ENCODE results near the gene ABHD11. TPM values are rescaled to one million over a fixed set of nuclear protein-coding genes. Genes with fewer than 3 reads are reported as not detected.

ABHD11 gene
- total RNA-seq, 4 donors from 2014 or later = 5.6 to 8.5 (median 6.6) TPM

DNA sequence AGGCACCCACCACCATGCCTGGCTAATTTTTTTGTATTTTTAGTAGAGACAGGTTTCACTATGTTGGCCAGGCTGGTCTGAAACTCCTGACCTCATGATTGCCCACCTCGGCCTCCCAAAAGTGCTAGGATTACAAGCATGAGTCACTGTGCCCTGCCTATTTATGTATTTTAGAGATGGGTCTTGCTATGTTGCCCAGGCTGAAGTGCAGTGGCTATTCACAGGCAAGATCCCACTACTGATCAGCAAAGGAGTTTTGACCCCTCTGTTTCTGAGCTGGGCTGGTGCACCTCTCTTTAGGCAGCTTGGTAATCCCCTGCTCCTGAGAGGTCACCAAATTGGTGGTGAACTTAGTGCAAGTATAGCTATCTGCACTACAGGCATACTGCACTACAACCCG lies 6.2 kb downstream of the ABHD11 start:
- ATAC-seq = no peak
- no CpG with 5 or more reads among the region's 2 CpGs for WGBS, 2 donors (ENCODE audit: low coverage in 1 of 2)
- H3K4me3 ChIP-seq = no peak overlapping the region
- TF ChIP-seq EP300 (IDR thresholded peaks at IDR 0.05) (no peak), POLR2AphosphoS5 (IDR thresholded peaks at IDR 0.05) (no peak), POLR2A (IDR thresholded peaks at IDR 0.05) (no peak)
- TF ChIP-seq, protein P1, sequence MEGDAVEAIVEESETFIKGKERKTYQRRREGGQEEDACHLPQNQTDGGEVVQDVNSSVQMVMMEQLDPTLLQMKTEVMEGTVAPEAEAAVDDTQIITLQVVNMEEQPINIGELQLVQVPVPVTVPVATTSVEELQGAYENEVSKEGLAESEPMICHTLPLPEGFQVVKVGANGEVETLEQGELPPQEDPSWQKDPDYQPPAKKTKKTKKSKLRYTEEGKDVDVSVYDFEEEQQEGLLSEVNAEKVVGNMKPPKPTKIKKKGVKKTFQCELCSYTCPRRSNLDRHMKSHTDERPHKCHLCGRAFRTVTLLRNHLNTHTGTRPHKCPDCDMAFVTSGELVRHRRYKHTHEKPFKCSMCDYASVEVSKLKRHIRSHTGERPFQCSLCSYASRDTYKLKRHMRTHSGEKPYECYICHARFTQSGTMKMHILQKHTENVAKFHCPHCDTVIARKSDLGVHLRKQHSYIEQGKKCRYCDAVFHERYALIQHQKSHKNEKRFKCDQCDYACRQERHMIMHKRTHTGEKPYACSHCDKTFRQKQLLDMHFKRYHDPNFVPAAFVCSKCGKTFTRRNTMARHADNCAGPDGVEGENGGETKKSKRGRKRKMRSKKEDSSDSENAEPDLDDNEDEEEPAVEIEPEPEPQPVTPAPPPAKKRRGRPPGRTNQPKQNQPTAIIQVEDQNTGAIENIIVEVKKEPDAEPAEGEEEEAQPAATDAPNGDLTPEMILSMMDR (IDR thresholded peaks at IDR 0.05) = no peak
- H3K36me3 ChIP-seq = peaks cover 0 to 23% of the 10 kb centered on the region in 2 donors
- peaks cover 0 to 21% (median 0%) of the 10 kb centered on the region in 3 donors for H3K4me1 ChIP-seq
- peaks cover 4% of the 10 kb centered on the region for H3K27me3 ChIP-seq
- H3K27ac ChIP-seq = no peak overlapping the region
- H3K9me3 ChIP-seq = no peaks in the 10 kb centered on the region

DNA sequence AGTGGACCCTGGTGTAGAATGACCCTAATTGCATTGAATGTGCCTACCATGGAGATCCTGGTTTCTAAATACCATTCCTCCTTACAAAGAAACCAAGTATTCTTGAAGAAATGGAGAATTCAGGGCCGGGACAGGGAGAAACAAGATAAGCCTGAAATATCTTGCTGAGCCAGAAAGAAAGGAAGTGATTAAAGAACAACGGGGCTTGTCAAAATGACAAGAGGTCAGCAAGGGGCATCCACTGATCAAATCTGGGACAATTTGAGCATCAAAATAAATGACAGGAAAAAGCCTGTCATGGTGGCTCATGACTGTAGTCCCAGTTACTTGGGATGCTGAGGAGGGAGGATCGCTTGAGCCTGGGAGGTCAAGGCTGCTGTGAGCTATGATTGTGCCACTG lies 8.1 kb downstream of the ABHD11 start:
- TF ChIP-seq POLR2AphosphoS5 (IDR thresholded peaks at IDR 0.05) (no peak), POLR2A (IDR thresholded peaks at IDR 0.05) (no peak), EP300 (IDR thresholded peaks at IDR 0.05) (no peak)
- TF ChIP-seq, protein P1 (IDR thresholded peaks at IDR 0.05) = no peak

GRCh38 chr7:73728551-73728950 lies 10.1 kb downstream of the ABHD11 start:
- no peaks in the 10 kb centered on the region for H3K36me3 ChIP-seq
- no peak for TF ChIP-seq POLR2A (IDR thresholded peaks at IDR 0.05)
- no peak for TF ChIP-seq POLR2AphosphoS5 (IDR thresholded peaks at IDR 0.05)
- TF ChIP-seq EP300 (IDR thresholded peaks at IDR 0.05) = no peak
- TF ChIP-seq, protein P1 (IDR thresholded peaks at IDR 0.05) = no peak
- no peaks in the 10 kb centered on the region for H3K9me3 ChIP-seq
- H3K4me1 ChIP-seq = peaks cover 0 to 6% (median 0%) of the 10 kb centered on the region in 3 donors
- H3K27ac ChIP-seq = no peak overlapping the region
- H3K27me3 ChIP-seq = peaks cover 20% of the 10 kb centered on the region
- H3K4me3 ChIP-seq = no peak overlapping the region
- ATAC-seq = no peak
- WGBS, 2 donors (ENCODE audit: low coverage in 1 of 2) = 42 to 54% methylated on average over 3 to 5 of the region's 5 CpGs

More for the DNA sequence above, 8.1 kb downstream of the ABHD11 start:
- Histone ChIP-seq H3K4me1 (peaks cover 0 to 15% (median 0%) of the 10 kb centered on the region in 3 donors), H3K4me3 (no peak overlapping the region), H3K27ac (no peak overlapping the region), H3K36me3 (peaks cover 0 to 3% of the 10 kb centered on the region in 2 donors), H3K9me3 (no peaks in the 10 kb centered on the region), H3K27me3 (peaks cover 20% of the 10 kb centered on the region)
- WGBS, 2 donors (ENCODE audit: low coverage in 1 of 2) = 33 to 36% methylated on average over 3 of the region's 3 CpGs
- no peak for ATAC-seq

DNA sequence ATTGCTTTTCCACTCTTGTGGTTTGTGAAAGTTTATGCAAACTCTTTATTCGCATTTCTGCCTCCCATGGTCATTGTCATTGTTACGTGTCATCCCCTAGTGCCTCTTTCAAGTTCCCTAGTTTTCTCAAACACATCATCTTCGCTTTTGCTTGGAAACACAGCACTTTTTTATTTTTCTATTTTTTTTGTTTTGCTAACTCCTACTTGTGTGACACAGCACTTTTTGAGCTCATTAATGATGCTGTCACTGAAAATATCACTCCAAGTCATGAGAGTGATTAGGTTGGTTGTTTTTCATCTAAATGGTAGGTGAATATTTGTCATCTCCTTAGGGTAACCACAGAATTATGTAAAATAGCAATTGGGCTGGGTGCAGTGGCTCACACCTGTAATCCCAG lies 10.7 kb downstream of the ABHD11 start:
- WGBS, 2 donors (ENCODE audit: low coverage in 1 of 2) = 61 to 64% methylated on average over 3 of the region's 3 CpGs
- TF ChIP-seq POLR2A (IDR thresholded peaks at IDR 0.05) (no peak), POLR2AphosphoS5 (IDR thresholded peaks at IDR 0.05) (no peak), EP300 (IDR thresholded peaks at IDR 0.05) (no peak)
- TF ChIP-seq, protein P1 (IDR thresholded peaks at IDR 0.05) = no peak
- ATAC-seq = no peak
- H3K27me3 ChIP-seq = peaks cover 20% of the 10 kb centered on the region
- H3K9me3 ChIP-seq = no peaks in the 10 kb centered on the region
- no peak overlapping the region for H3K27ac ChIP-seq
- H3K36me3 ChIP-seq = no peaks in the 10 kb centered on the region
- H3K4me1 ChIP-seq = peaks cover 0 to 6% (median 0%) of the 10 kb centered on the region in 3 donors
- no peak overlapping the region for H3K4me3 ChIP-seq

GRCh38 chr7:73726083-73726466 lies 12.5 kb downstream of the ABHD11 start:
- Histone ChIP-seq H3K4me3 (no peak overlapping the region), H3K9me3 (no peaks in the 10 kb centered on the region), H3K27me3 (peaks cover 20% of the 10 kb centered on the region), H3K27ac (no peak overlapping the region), H3K4me1 (peaks cover 0 to 19% (median 0%) of the 10 kb centered on the region in 3 donors), H3K36me3 (no peaks in the 10 kb centered on the region)
- TF ChIP-seq POLR2AphosphoS5 (IDR thresholded peaks at IDR 0.05) (no peak), EP300 (IDR thresholded peaks at IDR 0.05) (no peak)
- ATAC-seq = no peak
- WGBS, 2 donors (ENCODE audit: low coverage in 1 of 2) = 40% methylated on average over 1 of the region's 1 CpG; no CpG with 5 or more reads in 1 of the 2 donors

All from gastroesophageal sphincter (tissue), 4 donors.